NOMO-1 treated with dmso at 0.1 percent for 144 hours (cell line): ENCODE results near the gene GTF2A1L.
"Not testable (repeated sequence)": the region's sequence is repeated elsewhere in the genome, so short reads cannot be mapped to it uniquely, and the experiment has no call there.

ENCODE experiments used
- DNase-seq: peaks from one replicate; lab custom pipeline; 2025; ENCODE audit not compliant: unreplicated experiment; lab: John Stamatoyannopoulos, UW

Gene GTF2A1L, protein sequence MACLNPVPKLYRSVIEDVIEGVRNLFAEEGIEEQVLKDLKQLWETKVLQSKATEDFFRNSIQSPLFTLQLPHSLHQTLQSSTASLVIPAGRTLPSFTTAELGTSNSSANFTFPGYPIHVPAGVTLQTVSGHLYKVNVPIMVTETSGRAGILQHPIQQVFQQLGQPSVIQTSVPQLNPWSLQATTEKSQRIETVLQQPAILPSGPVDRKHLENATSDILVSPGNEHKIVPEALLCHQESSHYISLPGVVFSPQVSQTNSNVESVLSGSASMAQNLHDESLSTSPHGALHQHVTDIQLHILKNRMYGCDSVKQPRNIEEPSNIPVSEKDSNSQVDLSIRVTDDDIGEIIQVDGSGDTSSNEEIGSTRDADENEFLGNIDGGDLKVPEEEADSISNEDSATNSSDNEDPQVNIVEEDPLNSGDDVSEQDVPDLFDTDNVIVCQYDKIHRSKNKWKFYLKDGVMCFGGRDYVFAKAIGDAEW

DNA sequence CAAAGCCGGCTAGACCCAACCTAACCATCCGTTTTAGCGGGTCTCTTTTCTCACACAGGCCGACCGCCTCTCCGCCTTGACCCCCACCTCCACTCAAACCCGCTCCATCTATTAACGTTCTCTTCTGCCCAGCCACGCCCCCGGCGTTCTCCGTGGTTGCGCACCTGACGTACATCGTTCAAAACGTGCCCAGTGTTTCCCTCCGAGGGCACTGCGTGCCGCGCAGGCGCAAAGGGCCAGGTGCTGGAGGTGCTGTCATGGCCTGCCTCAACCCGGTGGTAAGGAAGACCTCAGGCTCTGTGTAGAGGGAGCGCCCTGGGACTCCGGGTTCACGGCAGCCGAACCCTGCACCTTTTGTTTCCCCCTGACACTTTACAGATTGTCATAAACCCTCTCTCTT, at the start of gene GTF2A1L:
TSS of gene GTF2A1L (plus strand) at position 239 of the 400 bp plus-strand sequence. CDS start at position 258, 19 bp downstream.
- DNase-seq = no peak

DNA sequence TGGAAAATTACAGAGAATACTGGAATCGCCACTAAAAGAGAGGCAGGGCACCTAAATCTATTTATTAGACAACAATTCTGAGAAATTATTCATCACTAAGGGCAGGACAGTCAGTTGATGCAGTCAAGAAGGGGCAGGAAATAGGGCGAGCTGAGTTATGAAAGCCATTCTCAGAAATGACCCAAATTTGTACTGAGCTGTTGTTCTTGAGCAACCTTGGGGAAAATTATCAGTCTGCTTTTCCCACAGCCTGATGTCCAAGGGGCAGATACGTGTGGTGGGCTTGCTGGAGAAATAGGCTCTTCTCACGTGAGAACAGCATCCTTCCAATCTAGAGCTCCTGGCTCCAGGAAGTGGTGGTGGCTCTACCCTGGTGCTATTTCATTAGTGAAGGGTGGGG, 49.1 kb upstream of the GTF2A1L start:
- no peak for DNase-seq

DNA sequence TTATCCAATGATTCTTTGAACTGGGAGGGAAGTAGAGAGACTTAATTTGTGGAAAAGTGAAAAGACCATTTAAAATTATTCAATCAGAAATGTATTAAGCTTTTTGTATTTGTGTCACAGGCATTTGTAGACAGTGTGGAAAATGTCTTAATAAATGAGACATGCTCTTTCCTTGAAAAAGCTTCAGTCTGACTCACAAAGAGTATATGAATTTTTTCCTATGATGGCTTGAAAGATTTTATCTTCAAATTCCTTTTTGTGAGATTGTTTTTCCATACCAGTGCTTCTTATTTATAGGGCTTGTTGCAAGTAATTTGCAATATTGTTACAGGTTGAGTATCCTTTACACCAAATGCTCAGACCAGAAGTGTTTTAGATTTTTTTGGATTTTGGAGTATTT, 48.2 kb upstream of the GTF2A1L start:
- DNase-seq = no peak

DNA sequence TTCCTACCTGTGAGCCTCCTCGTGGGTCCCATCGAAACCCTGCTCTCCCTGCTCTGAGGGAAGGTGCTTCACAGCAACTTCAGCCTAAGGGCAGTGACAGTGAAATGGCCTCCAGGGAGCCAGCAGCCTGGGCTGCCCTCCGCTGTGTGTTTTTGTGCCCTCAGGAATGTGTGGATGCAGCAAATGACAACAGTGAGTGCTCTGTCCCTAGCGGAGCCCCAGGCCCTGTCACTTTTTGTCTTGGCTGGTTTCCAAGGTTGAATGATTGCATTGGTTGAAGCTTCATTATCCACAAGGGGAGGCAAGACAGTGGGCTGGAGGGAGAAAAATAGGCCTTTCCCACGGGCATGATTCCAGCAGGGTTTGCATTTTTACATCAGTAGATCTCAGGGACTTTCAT, 44.8 kb upstream of the GTF2A1L start:
- DNase-seq = no peak

DNA sequence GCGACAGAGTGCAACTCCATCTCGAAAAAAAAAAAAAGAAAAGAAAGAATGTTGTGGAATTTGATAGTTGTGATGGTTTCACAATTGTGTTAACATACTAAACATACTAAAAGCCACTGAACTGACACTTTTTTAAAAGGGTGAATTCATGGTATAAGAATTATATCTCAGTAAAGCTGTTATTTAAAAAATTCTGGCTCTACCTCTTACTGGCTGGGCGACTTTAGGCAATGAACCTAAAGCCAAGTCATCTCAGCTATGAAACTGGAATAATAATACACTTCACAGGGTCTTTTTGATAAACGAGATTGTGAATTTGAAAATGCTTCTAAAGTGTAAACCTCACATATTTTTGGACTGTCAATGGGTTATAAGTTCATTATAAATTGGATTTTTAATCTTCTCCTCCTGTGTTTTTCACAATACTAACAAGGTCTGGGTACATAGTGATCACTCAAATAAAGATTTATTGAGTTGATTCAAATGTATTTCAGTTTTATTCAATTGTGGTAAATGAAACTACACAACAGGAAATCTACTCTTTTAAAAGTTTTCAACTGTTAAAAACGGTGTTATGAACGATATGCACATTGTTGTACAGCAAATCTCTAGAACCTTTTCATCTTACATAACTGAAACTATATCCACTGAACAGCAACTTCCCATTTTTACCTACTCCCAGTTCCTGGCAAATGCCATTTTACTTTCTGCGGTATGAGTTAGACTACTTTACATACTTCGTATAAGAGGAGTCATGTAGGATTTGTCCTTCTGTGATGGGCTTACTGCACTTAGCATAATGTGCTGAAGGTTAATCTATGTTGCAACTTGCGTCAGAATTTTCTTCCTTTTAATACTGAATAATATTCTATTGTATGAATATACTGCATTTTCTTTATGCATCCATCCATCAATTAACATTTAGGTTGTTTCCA, 43.0 kb upstream of the GTF2A1L start:
- peak; percentile 3 for DNase-seq

DNA sequence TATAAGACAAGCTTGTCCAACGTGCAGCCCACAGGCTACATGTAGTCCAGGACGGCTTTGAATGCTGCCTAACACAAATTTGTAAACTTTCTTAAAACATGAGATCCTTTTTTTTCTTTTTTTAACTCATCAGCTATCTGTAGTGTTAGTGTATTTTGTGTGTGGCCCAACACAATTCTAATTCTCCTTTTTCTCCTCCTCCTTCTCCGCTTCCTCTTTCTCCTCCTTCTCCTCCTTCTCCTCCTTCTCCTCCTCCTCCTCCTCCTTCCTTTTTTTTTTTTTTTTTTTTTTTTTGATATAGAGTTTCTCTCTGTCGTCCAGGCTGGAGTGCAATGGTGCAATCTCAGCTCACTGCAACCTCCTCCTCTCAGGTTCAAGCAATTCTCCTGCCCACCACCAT, 39.3 kb upstream of the GTF2A1L start:
- DNase-seq = no peak

DNA sequence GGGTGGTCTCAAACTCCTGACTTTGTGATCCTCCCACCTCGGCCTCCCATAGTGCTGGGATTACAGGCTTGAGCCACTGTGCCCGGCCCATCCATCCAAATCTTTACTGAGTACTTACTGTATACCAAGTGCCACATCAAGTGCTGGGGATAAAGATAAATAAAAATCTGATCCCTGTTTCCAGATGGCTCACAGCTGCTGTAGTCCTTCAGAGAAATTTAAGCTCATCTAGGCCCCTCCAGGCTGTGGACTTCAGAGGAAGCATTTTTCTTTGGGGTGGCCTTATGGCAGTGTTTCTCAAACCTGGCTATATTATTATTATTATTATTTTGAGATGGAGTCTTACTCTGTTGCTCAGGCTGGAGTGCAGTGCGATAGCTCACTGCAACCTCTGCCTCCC, 33.7 kb upstream of the GTF2A1L start:
- DNase-seq = no peak

DNA sequence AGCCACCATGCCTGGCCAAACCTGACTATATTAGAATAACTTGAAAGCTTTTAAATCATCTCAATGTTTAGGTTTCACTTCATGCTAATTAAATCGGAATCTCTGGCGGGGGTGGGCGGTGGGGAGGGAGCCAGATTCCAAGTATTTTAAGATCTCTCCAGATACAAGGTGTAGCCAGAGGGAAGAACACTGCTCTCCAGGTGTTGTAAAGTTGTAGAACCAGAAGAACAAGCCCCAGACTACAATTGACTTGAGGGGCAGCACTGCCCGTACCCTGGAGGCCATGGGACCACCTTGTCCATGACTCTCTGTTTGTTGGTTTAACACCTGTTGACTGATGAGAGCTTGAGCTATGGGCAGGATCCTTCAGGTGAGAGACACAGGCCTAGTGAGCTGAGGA, 33.1 kb upstream of the GTF2A1L start:
- DNase-seq = no peak

DNA sequence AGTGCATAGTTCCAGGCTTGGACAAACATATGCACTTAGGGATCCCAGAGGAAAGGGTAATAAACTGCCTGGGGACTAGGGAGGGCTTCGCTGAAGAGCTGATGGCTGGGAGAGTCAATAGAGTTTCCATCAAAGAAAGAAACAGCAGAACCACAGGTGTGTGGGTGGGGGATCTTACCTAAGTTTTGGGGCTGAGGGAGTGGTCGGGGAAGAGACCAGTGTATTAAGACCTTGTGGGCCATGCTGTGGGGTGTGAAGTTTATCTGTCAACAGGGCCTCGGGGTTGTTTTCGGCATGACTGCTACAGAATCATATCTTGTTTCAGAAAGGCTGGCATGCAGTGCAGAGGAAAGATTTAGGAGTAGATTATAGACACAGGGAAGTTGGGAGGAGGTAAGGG, 31.2 kb upstream of the GTF2A1L start:
- DNase-seq = no peak

DNA sequence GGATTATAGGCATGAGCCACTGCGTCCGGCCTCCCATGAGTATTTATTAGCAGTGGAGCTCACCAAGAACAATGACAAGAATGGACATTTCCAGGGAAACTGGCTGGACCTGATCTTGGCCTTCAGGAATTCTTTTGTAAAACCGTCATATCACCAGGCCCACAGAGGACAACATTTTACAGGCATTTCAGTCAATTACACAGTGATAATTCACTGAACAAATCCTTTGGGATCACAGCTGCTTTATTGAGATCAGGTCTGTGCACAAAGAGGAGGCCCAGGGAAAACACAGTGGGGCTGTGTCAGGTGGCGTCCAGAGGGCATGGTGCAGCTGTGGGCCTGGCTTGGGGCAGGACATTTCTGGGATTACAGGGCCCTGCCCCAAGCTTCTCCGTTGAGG, 30.1 kb upstream of the GTF2A1L start:
- DNase-seq = no peak

DNA sequence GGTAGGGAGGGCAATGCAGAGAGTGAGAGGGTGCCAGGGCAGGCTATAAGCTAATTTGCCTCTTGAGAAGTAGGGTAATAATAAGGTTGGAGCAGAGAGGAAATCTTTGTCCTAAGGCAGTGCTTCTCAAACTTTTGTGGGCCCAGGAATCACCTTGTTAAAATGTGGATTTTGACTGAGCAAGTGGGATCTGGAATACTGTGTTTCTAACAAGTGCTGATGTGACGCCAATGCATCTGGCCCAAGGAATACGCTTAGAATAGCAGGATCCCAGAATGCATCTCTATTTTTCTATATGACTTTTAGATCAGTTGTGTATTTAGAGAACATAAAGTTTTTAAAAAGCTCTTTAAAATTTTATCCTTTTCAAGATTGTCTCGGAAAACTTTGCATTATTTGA, 29.7 kb upstream of the GTF2A1L start:
- DNase-seq = no peak

DNA sequence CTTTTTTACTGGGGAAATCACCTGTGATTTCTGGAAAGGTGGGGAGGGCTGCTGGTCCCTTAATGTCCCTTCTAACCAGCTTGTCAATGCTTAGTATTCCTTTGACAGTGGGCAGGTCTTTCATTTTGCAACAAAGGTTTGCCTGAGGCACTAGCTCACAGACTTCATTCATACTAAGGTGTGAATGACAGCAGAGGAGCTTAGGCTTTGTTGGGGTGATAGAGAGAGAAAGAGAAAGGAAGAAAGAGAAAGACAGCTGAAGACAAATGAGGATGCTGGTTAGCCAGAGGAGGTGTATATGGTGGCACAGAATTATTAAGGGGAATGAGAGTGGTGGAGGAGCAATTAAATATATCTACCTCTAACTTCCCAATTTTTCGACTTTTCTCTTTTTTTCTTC, 28.9 kb upstream of the GTF2A1L start:
- DNase-seq = no peak

DNA sequence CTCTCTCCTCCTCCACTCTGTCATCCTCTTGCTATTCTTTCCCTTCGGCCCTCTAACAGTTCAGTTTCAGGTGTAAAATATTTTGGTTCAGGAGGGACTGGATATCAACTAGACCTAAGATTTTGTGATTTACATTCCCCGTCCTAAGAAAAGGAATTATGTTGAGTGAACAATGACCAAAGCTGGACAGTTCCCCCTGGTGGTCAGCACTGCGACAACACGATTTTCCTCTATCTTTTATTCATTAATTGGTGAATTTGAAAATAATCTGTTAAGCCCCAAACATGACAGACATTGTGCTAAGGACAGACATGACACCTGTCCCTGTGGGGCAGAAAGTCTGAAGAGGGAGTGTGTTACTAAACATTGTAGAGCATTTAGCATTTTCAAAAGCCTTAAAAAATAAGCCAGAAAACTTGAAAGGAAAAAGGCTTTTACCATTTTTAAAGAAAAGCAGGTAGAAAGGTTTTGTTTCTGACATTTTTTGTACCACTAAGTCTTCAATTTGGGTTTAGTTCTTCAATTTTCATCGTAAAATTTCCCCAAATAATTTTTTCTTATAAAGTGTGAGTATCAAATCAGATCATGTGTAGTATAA, 28.4 kb upstream of the GTF2A1L start:
- DNase-seq = no peak

DNA sequence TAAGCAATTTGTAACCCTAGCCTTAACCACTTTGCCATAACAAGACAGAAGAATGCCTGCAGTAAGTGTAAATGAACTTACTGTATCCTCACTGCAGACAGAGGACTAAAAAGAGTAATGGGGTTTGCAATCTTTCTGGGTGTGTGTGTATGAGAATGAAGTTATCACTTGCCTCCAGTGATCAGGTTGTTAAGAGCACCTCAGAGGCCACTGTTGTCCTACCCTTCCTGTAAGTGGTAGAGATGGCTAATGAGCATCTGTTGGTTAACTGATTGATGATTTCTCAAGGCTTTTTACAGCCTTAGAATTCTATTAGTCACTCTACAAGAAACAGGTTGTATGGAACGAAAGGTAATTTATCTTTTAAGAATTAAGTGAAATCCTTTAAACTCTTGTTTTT, 27.6 kb upstream of the GTF2A1L start:
- no peak for DNase-seq

DNA sequence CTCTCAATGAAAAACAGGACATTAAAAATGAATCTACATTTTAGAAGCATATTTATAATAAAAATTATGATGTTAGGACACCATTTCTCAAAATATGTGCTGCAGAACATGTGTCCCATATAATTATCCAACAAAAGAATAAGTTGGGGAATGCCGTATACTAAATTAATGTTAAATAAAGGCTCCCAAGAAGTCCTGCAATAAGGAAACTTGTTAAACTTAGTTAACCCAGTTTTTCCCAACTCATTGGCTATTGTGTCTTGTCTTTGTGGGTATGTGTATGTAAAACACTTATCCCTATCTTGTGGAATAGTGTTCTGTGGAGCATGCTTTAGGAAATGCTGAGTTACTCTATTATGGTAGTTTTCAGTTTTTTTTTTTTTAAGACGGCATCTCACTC, 25.6 kb upstream of the GTF2A1L start:
- no peak for DNase-seq

DNA sequence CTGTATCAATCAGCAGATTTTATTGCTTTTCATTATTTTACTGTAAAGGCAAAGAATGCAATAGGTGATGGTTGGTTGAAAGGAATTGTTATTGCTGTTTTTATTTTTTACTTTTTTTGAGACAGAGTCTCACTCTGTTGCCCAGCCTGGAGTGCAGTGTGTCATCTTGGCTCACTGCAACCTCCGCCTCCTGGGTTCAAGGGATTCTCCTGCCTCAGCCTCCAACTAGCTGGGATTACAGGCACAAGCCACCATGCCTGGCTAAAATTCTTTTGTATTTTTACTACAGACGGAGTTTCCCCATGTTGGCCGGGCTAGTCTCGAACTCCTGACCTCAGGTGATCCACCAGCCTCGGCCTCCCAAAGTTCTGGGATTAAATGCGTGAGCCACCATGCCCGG, 20.9 kb upstream of the GTF2A1L start:
- not testable (repeated sequence) for DNase-seq

DNA sequence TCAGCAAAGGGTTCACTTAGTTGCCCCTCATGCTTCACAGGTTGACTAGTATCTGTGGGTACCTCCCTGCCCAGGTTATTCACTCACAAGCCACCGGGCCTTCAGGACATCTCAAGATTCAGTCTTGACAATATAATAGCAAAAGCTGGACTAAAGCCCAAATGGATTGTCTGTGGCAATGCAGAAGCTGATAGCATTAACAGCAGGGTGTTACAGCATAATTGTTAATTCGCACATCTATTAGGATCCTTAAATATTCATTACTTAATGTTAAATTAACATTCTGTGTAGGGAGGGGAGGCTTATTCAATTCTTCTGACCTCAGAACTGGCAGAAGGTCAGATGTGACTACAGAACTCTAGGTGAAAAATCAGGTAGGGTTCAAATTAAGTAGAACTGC, 20.2 kb upstream of the GTF2A1L start:
- no peak for DNase-seq

DNA sequence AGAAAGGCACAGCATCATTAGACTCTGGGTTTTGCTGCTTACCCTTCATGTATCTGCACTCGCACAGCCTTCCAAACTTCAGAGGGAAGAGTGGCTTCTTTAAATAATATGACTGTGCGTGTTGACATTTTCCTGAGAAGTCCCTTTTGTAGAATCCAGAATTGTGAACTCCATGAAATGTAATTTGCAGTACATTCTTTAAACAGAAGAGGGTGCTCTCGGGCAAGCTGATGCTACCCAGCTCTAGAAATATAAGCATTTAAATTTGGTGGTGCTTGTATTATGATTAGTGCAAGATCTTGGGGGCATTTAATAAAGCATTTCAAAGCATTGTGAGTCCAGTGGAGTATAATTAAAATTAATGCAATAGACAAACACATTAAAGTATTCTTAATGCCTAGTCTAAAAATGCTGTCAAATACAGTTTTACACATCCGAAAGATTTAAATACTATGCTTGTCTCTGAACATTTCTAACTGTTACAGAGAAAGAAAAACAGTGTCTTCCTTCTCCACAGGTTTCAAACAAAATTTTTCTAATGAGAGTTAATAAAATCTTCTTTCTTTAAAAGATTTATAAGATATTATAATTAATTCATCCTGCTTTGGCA, 17.3 kb upstream of the GTF2A1L start:
- peak; percentile 12 for DNase-seq

DNA sequence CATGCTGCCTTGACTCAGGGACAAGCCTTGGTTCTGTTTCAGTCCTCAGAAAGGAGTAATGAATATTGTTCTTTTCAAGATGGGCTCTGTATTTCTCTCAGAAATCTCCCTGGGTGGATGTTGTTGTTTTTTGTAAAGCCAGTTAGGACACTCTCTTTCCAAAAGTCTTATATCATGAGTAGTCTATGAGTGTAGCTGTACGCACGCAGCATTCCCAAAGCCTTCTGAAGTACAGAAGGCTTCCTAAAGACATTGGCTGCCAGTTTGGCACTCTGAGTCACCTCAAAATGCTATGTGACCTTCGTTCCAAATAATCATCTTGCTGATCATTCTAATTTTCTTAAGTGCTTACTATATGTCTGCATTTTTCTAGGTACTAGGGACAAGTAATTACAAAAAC, 16.7 kb upstream of the GTF2A1L start:
- DNase-seq = no peak

DNA sequence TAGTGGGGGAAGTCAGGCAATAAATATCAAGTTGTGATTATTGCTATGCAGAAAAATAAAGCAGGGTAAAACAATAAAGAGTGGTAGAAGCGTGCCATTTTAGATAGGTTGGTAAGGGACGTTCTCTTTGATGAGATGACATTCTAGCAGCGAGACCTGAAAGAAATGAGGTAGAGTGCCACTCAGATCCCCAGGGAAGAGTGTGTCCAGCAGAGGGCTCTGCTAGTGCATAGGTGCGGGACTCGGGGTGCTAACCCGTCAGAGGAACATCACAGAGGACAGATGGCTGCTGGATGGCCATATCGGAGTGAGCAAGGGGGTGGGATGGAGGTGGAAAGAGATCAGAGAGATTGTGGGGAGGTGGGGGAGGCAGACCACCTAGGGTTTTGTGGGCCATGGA, 16.3 kb upstream of the GTF2A1L start:
- no peak for DNase-seq

DNA sequence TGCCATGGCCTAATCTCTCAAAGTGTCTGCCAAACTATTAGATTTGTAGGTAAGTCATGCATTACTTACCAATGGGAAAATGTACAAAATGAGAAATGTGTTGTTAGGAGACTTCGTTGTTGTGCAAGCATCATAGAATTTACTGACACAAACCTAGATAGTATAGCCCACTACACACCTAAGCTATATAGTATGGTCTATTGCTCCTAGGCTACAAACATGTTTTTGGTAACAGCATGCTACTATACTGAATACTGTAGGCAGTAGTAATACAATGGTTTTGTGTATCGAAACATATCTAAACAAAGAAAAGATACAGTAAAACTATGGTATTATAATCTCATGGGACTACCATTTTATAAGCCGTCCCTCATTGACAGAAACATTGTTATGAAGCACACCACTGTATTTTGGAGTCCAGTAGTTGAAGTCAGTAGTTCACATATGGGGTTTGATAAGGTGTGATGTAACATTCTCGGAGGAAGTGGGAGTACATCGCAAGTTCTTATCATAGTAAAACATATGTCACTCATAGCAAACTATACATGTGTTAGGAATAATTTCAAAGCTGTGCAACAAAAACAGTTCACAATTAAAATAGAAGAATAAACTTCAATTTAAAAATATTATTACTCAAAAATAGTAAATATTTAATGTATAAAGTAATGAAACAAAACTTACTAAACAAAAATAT, 12.0 kb upstream of the GTF2A1L start:
- no peak for DNase-seq
